DND-41 (cell line): ENCODE results near the gene PTPRJ.

Experiments used
- ATAC-seq: fragments of 200-7000 bp; cut with Tn5 transposase; 3 replicates; pipeline ENCODE4 v1.9.1; 2021; ENCODE audit warnings: low read depth; ENCODE audit not compliant: insufficient read depth
- DNase-seq: peaks from one replicate; pipeline ENCODE4 v3.0.0-alpha.2; 2020
- H2AFZ ChIP-seq: 2 replicates; pipeline ENCODE4 v1.6.0; 2012; ENCODE audit warnings: low read depth, low read length
- H3K27ac ChIP-seq: 2 replicates; pipeline ENCODE4 v1.5.1; 2012; ENCODE audit warnings: low read length, inconsistent platforms
- H3K27me3 ChIP-seq: fragments of 200-600 bp; sonication (generic); 2 replicates; pipeline ENCODE4 v1.6.0; 2012; ENCODE audit warnings: low read length, mild to moderate bottlenecking, inconsistent platforms; ENCODE audit not compliant: insufficient read depth, poor library complexity
- H3K36me3 ChIP-seq: 2 replicates; pipeline ENCODE4 v1.5.1; 2012; ENCODE audit warnings: low read length, inconsistent platforms; ENCODE audit not compliant: insufficient read depth
- H3K4me1 ChIP-seq: 2 replicates; pipeline ENCODE4 v1.5.1; 2012; ENCODE audit warnings: mild to moderate bottlenecking, low read length; ENCODE audit not compliant: insufficient read depth
- H3K4me2 ChIP-seq: 2 replicates; pipeline ENCODE4 v1.6.0; 2012; ENCODE audit warnings: mild to moderate bottlenecking, moderate library complexity, low read length, inconsistent platforms; ENCODE audit not compliant: insufficient read depth
- H3K4me3 ChIP-seq, 2 experiments: fragments of 200-600 bp in 1 of 2; shearing (Covaris generic) in 1 of 2; 2 replicates each; pipeline ENCODE4 v1.5.1; 2012 to 2016; ENCODE audit warnings: inconsistent platforms in 2 of 2, low read length in 2 of 2, mild to moderate bottlenecking in 2 of 2, low read depth in 1 of 2, moderate library complexity in 1 of 2
- H3K79me2 ChIP-seq: 2 replicates; pipeline ENCODE4 v1.6.0; 2012; ENCODE audit warnings: low read length, inconsistent platforms; ENCODE audit not compliant: insufficient read depth
- H3K9ac ChIP-seq: 2 replicates; pipeline ENCODE4 v1.6.0; 2012; ENCODE audit warnings: low read depth, mild to moderate bottlenecking, inconsistent platforms, low read length, moderate library complexity
- H3K9me3 ChIP-seq: 2 replicates; pipeline ENCODE4 v1.5.1; 2012; ENCODE audit warnings: low read length, moderate library complexity, mild to moderate bottlenecking, inconsistent platforms; ENCODE audit not compliant: insufficient read depth, severe bottlenecking
- H4K20me1 ChIP-seq: 2 replicates; pipeline ENCODE4 v1.6.0; 2012; ENCODE audit warnings: low read length; ENCODE audit not compliant: insufficient read depth
- CTCF ChIP-seq: IDR thresholded peaks from 2 replicates; pipeline ENCODE4 v1.5.1; 2012; ENCODE audit warnings: borderline replicate concordance, low read length, moderate library complexity, mild to moderate bottlenecking; ENCODE audit not compliant: poor library complexity, severe bottlenecking; ENCODE audit errors: extremely low read depth
- EZH2 ChIP-seq: IDR thresholded peaks from 3 replicates; pipeline ENCODE4 v1.6.1; 2012; ENCODE audit warnings: borderline replicate concordance, low read depth, mild to moderate bottlenecking, moderate library complexity, low read length, inconsistent platforms; ENCODE audit not compliant: severe bottlenecking

Gene PTPRJ

GRCh38 chr11:48093795-48094642 is 113.7 kb downstream of the PTPRJ start:
- TF ChIP-seq CTCF = no peak
- no peak for TF ChIP-seq EZH2
- no peak overlapping the region for H3K4me3 ChIP-seq
- ATAC-seq (no peak), DNase-seq (no peak)
- H3K27me3 ChIP-seq = no peaks in the 10 kb centered on the region
- no peak overlapping the region for H2AFZ ChIP-seq
- H3K4me1 ChIP-seq = no peaks in the 10 kb centered on the region
- no peaks in the 10 kb centered on the region for H3K9me3 ChIP-seq
- no peaks in the 10 kb centered on the region for H3K36me3 ChIP-seq
- no peak overlapping the region for H3K4me2 ChIP-seq
- no peaks in the 10 kb centered on the region for H4K20me1 ChIP-seq
- H3K9ac ChIP-seq = no peak overlapping the region
- H3K79me2 ChIP-seq = no peaks in the 10 kb centered on the region
- no peak overlapping the region for H3K27ac ChIP-seq

- Histone ChIP-seq H3K4me3 (no peak overlapping the region), H3K27me3 (no peaks in the 10 kb centered on the region), H3K4me2 (no peak overlapping the region), H3K36me3 (no peaks in the 10 kb centered on the region), H3K4me1 (no peaks in the 10 kb centered on the region), H3K9me3 (no peaks in the 10 kb centered on the region), H3K27ac (no peak overlapping the region), H3K9ac (no peak overlapping the region), H3K79me2 (no peaks in the 10 kb centered on the region), H4K20me1 (no peaks in the 10 kb centered on the region), H2AFZ (no peak overlapping the region)
- DNase-seq = no peak
- TF ChIP-seq CTCF = no peak
- no peak for TF ChIP-seq EZH2
- no peak for ATAC-seq
Observed at GRCh38 chr11:48094643-48095339, 114.4 kb downstream of the PTPRJ start.

GRCh38 chr11:48095779-48096470 is 115.6 kb downstream of the PTPRJ start:
- Histone ChIP-seq H4K20me1 (no peaks in the 10 kb centered on the region), H3K27ac (no peak overlapping the region), H3K4me1 (no peaks in the 10 kb centered on the region), H3K9me3 (no peaks in the 10 kb centered on the region), H3K36me3 (no peaks in the 10 kb centered on the region), H3K27me3 (no peaks in the 10 kb centered on the region), H3K4me3 (no peak overlapping the region), H3K79me2 (no peaks in the 10 kb centered on the region), H2AFZ (no peak overlapping the region), H3K9ac (no peak overlapping the region), H3K4me2 (no peak overlapping the region)
- TF ChIP-seq EZH2 (no peak), CTCF (no peak)
- DNase-seq (no peak), ATAC-seq (no peak)
